ENCODE measurements around the gene ANXA1.

ANXA1 gene

DNA sequence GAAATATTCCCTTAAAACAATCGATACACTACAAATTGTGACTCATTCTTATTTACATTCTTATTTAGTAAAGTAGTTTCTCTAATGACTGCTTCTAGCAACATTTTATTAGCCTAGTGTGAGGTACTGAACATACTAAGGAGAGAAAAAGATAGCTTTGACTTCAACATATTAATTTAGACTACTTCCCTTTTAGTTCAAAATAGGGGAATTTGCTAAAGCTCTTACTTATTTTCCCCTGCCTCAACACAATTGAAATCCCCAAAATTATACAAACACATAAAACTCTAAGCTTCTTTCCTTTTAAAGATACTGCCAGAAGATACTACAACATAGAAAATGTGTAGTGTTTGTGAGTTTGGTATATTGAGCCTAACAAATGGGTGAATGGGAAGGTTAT is 55.2 kb downstream of the ANXA1 start:
- Histone ChIP-seq H3K9ac (ENCODE audit: low read length) (no peak overlapping the region), H3K79me2 (ENCODE audit: low read length) (no peaks in the 10 kb centered on the region), H3K27ac (ENCODE audit: low read length) (no peak overlapping the region), H3K36me3 (replicated peaks; ENCODE audit: insufficient read depth, low read length) (no peaks in the 10 kb centered on the region), H4K20me1 (ENCODE audit: insufficient read depth, low read length) (no peaks in the 10 kb centered on the region), H2AFZ (ENCODE audit: low read length) (no peak overlapping the region), H3K4me2 (ENCODE audit: low read depth, low read length) (no peak overlapping the region), H3K9me2 (replicated peaks; ENCODE audit: insufficient read depth, low read length) (0 out of 2 replicates have a peak, but pooled peaks cover 3% of the 10 kb centered on the region), H3K9me3 (replicated peaks; ENCODE audit: insufficient read depth, low read length) (no peaks in the 10 kb centered on the region), H3K27me3 (replicated peaks; ENCODE audit: insufficient read depth, low read length) (no peaks in the 10 kb centered on the region), H3K4me3 (ENCODE audit: low read length) (no peak overlapping the region), H3F3A (ENCODE audit: insufficient read depth, low read length) (no peaks in the 10 kb centered on the region), H3K4me1 (ENCODE audit: low read length) (no peaks in the 10 kb centered on the region)
- no peak for DNase-seq
- TF ChIP-seq EZH2 (optimal IDR thresholded peaks at IDR 0.05; ENCODE audit: low read depth, low read length) (no peak), EZH2phosphoT487 (IDR thresholded peaks at IDR 0.05; ENCODE audit: low read length) (no peak), CTCF (IDR thresholded peaks at IDR 0.05; ENCODE audit: low read length) (no peak)

GRCh38 chr9:73210886-73211666 is 59.4 kb downstream of the ANXA1 start:
- Histone ChIP-seq H4K20me1 (ENCODE audit: insufficient read depth, low read length) (no peaks in the 10 kb centered on the region), H3K36me3 (replicated peaks; ENCODE audit: insufficient read depth, low read length) (no peaks in the 10 kb centered on the region), H3K4me1 (ENCODE audit: low read length) (no peaks in the 10 kb centered on the region), H3K4me2 (ENCODE audit: low read depth, low read length) (no peak overlapping the region), H3K9me2 (replicated peaks; ENCODE audit: insufficient read depth, low read length) (0 out of 2 replicates have a peak, but pooled peaks cover 3% of the 10 kb centered on the region), H3K27me3 (replicated peaks; ENCODE audit: insufficient read depth, low read length) (no peaks in the 10 kb centered on the region), H3K9ac (ENCODE audit: low read length) (no peak overlapping the region), H3K79me2 (ENCODE audit: low read length) (no peaks in the 10 kb centered on the region), H3K27ac (ENCODE audit: low read length) (no peak overlapping the region), H3K4me3 (ENCODE audit: low read length) (no peak overlapping the region), H3K9me3 (replicated peaks; ENCODE audit: insufficient read depth, low read length) (no peaks in the 10 kb centered on the region), H3F3A (ENCODE audit: insufficient read depth, low read length) (no peaks in the 10 kb centered on the region), H2AFZ (ENCODE audit: low read length) (no peak overlapping the region)
- TF ChIP-seq CTCF (IDR thresholded peaks at IDR 0.05; ENCODE audit: low read length) (no peak), EZH2phosphoT487 (IDR thresholded peaks at IDR 0.05; ENCODE audit: low read length) (no peak), EZH2 (optimal IDR thresholded peaks at IDR 0.05; ENCODE audit: low read depth, low read length) (no peak)
- DNase-seq = no peak

- Histone ChIP-seq H4K20me1 (ENCODE audit: insufficient read depth, low read length) (no peaks in the 10 kb centered on the region), H2AFZ (ENCODE audit: low read length) (no peak overlapping the region), H3K9ac (ENCODE audit: low read length) (no peak overlapping the region), H3K4me2 (ENCODE audit: low read depth, low read length) (no peak overlapping the region), H3F3A (ENCODE audit: insufficient read depth, low read length) (no peaks in the 10 kb centered on the region), H3K9me3 (replicated peaks; ENCODE audit: insufficient read depth, low read length) (no peaks in the 10 kb centered on the region), H3K27me3 (replicated peaks; ENCODE audit: insufficient read depth, low read length) (no peaks in the 10 kb centered on the region), H3K4me1 (ENCODE audit: low read length) (no peaks in the 10 kb centered on the region), H3K79me2 (ENCODE audit: low read length) (no peaks in the 10 kb centered on the region), H3K27ac (ENCODE audit: low read length) (no peak overlapping the region), H3K9me2 (replicated peaks; ENCODE audit: insufficient read depth, low read length) (no peaks in the 10 kb centered on the region), H3K4me3 (ENCODE audit: low read length) (no peak overlapping the region), H3K36me3 (replicated peaks; ENCODE audit: insufficient read depth, low read length) (no peaks in the 10 kb centered on the region)
- TF ChIP-seq EZH2phosphoT487 (IDR thresholded peaks at IDR 0.05; ENCODE audit: low read length) = no peak
- no peak for TF ChIP-seq CTCF (IDR thresholded peaks at IDR 0.05; ENCODE audit: low read length)
- no peak for TF ChIP-seq EZH2 (optimal IDR thresholded peaks at IDR 0.05; ENCODE audit: low read depth, low read length)
- DNase-seq = no peak
Measured at GRCh38 chr9:73213300-73213699, 61.6 kb downstream of the ANXA1 start.

Data from MM.1S (cell line).